Panc1 (cell line): ENCODE measurements around the gene MAML3. TPM values are rescaled to one million over a fixed set of nuclear protein-coding genes. Genes with fewer than 3 reads are reported as not detected.

Experiments
- ATAC-seq: fragments of 200-7000 bp; cut with Tn5 transposase; 2 replicates; pipeline ENCODE4 v1.9.1; 2020; ENCODE audit warnings: mild to moderate bottlenecking, moderate library complexity
- BruUV-seq: library from RNA; stranded (reverse); fragments of 400-500 nt; replicated peaks from 2 replicates; lab custom pipeline; 2021; lab: Mats Ljungman, UMichigan
- CTCF ChIA-PET: fragments of 300-600 bp; sonication (Branson Sonifier 250); formaldehyde crosslinking; loops from one replicate; lab custom pipeline; 2022; ENCODE audit warnings: antibody characterized with exemption; lab: Charles Lee
- POLR2A ChIA-PET: fragments of 300-600 bp; sonication (Branson Sonifier 250); formaldehyde crosslinking; loops from one replicate; lab custom pipeline; 2022; ENCODE audit warnings: antibody characterized with exemption; lab: Charles Lee
- DNase-seq: peaks from one replicate; pipeline ENCODE4 v3.0.0-alpha.2; 2010; ENCODE audit warnings: low read depth, low spot score
- H3K27ac ChIP-seq: 2 replicates; pipeline ENCODE4 v1.5.1; 2011; ENCODE audit warnings: mild to moderate bottlenecking, low read length, inconsistent platforms
- H3K27me3 ChIP-seq: fragments of 200-500 bp; sonication (Bioruptor generic); 2 replicates; pipeline ENCODE4 v1.6.0; 2014; ENCODE audit warnings: low read length, inconsistent platforms; ENCODE audit not compliant: control insufficient read depth, insufficient read depth
- H3K36me3 ChIP-seq: fragments of 200-500 bp; sonication (Bioruptor generic); 2 replicates; pipeline ENCODE4 v1.5.1; 2014; ENCODE audit warnings: inconsistent platforms, mild to moderate bottlenecking, low read length, moderate library complexity; ENCODE audit not compliant: control insufficient read depth, insufficient read depth
- H3K4me1 ChIP-seq: 2 replicates; pipeline ENCODE4 v1.5.1; 2011; ENCODE audit warnings: inconsistent platforms, mild to moderate bottlenecking, low read length, moderate library complexity; ENCODE audit not compliant: control insufficient read depth, insufficient read depth
- H3K4me3 ChIP-seq, 2 experiments: 2 replicates each; pipeline ENCODE4 v1.5.1; 2011 to 2012; ENCODE audit warnings: low read depth in 2 of 2, low read length in 2 of 2, mild to moderate bottlenecking in 2 of 2, inconsistent platforms in 1 of 2, moderate library complexity in 1 of 2
- H3K9me3 ChIP-seq: fragments of 200-500 bp; sonication (Bioruptor generic); 2 replicates; pipeline ENCODE4 v1.5.1; 2014; ENCODE audit warnings: low read depth, mild to moderate bottlenecking, inconsistent platforms, low read length, moderate library complexity; ENCODE audit not compliant: control insufficient read depth, insufficient read depth
- CTCF ChIP-seq: fragments of 450-650 bp; IDR thresholded peaks from 2 replicates; pipeline ENCODE4 v1.5.1; 2017; ENCODE audit warnings: mild to moderate bottlenecking
- POLR2AphosphoS5 ChIP-seq: IDR thresholded peaks from 2 replicates; pipeline ENCODE4 v1.6.1; 2012; ENCODE audit warnings: mild to moderate bottlenecking, low read depth, low read length, moderate library complexity
- SIN3A ChIP-seq: IDR thresholded peaks from 2 replicates; pipeline ENCODE4 v1.6.1; 2012; ENCODE audit warnings: low read depth, mild to moderate bottlenecking, low read length, moderate library complexity, borderline replicate concordance; ENCODE audit not compliant: insufficient read depth
- TCF7L2 ChIP-seq: IDR thresholded peaks from 2 replicates; pipeline ENCODE4 v1.6.1; 2011; ENCODE audit warnings: mild to moderate bottlenecking, low read depth, low read length, inconsistent platforms
- in situ Hi-C: cut with HindIII; loops from 2 replicates; pipeline ENCODE4 v1.10.0; 2016; ENCODE audit warnings: low sequenced_read_pairs, low pct_unique_long_range_greater_than_20kb
- intact Hi-C: fragments of 100-400 bp; cut with micrococcal nuclease; formaldehyde crosslinking; loops from one replicate; pipeline ENCODE4 v1.10.0; 2022; ENCODE audit not compliant: unreplicated experiment
- total RNA-seq: library from RNA; stranded (reverse); gene quantifications from one replicate; pipeline ENCODE4 v1.2.1, GENCODE V29; 2021; ENCODE audit not compliant: unreplicated experiment
- TF ChIP-seq, protein P1 (sequence below), 2 experiments: IDR thresholded peaks; 2 replicates each; pipeline ENCODE4 v1.6.1; 2011 to 2012; ENCODE audit warnings: low read depth in 2 of 2, control low read depth in 1 of 2, low read length in 1 of 2, mild to moderate bottlenecking in 1 of 2, moderate library complexity in 1 of 2; ENCODE audit not compliant: insufficient read depth in 1 of 2

The MAML3 gene
- total RNA-seq, 1 experiment from 2014 or later, result 7.7 TPM

GRCh38 chr4:139890816-139891215 is 263.2 kb downstream of the MAML3 start:
- H3K4me1 ChIP-seq, result peaks cover 12% of the 10 kb centered on the region
- H3K27ac ChIP-seq, result no peak overlapping the region
- intact Hi-C loops, result no loop called here
- CTCF ChIA-PET, result no interaction called here
- DNase-seq (no peak), ATAC-seq (no peak)
- H3K27me3 ChIP-seq, result no peaks in the 10 kb centered on the region
- no peaks in the 10 kb centered on the region for H3K36me3 ChIP-seq
- H3K4me3 ChIP-seq, result no peak overlapping the region
- no peaks in the 10 kb centered on the region for H3K9me3 ChIP-seq
- no TSS peak for BruUV-seq
- POLR2A ChIA-PET, result no interaction called here
- TF ChIP-seq CTCF, result no peak
- in situ Hi-C loops, result no loop called here

- ChIA-PET POLR2A (no interaction called here), CTCF (no interaction called here)
- ATAC-seq (no peak), DNase-seq (no peak)
- intact Hi-C loops, result no loop called here
- TF ChIP-seq POLR2AphosphoS5 (no peak), SIN3A (no peak), TCF7L2 (no peak), CTCF (no peak)
- TF ChIP-seq, protein P1, sequence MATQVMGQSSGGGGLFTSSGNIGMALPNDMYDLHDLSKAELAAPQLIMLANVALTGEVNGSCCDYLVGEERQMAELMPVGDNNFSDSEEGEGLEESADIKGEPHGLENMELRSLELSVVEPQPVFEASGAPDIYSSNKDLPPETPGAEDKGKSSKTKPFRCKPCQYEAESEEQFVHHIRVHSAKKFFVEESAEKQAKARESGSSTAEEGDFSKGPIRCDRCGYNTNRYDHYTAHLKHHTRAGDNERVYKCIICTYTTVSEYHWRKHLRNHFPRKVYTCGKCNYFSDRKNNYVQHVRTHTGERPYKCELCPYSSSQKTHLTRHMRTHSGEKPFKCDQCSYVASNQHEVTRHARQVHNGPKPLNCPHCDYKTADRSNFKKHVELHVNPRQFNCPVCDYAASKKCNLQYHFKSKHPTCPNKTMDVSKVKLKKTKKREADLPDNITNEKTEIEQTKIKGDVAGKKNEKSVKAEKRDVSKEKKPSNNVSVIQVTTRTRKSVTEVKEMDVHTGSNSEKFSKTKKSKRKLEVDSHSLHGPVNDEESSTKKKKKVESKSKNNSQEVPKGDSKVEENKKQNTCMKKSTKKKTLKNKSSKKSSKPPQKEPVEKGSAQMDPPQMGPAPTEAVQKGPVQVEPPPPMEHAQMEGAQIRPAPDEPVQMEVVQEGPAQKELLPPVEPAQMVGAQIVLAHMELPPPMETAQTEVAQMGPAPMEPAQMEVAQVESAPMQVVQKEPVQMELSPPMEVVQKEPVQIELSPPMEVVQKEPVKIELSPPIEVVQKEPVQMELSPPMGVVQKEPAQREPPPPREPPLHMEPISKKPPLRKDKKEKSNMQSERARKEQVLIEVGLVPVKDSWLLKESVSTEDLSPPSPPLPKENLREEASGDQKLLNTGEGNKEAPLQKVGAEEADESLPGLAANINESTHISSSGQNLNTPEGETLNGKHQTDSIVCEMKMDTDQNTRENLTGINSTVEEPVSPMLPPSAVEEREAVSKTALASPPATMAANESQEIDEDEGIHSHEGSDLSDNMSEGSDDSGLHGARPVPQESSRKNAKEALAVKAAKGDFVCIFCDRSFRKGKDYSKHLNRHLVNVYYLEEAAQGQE (IDR thresholded peaks at IDR 0.05; ENCODE audit: insufficient read depth in 1 of 2, low read depth in 2 of 2, low read length in 1 of 2), result no peak
- H3K36me3 ChIP-seq, result no peaks in the 10 kb centered on the region
- H3K27ac ChIP-seq, result no peak overlapping the region
- BruUV-seq, result no TSS peak
- H3K9me3 ChIP-seq, result no peaks in the 10 kb centered on the region
- in situ Hi-C loops, result no loop called here
- no peak overlapping the region for H3K4me3 ChIP-seq
- H3K27me3 ChIP-seq, result no peaks in the 10 kb centered on the region
- peaks cover 12% of the 10 kb centered on the region for H3K4me1 ChIP-seq
These were observed 264.1 kb downstream of the MAML3 start for GRCh38 chr4:139889901-139890300.

DNA sequence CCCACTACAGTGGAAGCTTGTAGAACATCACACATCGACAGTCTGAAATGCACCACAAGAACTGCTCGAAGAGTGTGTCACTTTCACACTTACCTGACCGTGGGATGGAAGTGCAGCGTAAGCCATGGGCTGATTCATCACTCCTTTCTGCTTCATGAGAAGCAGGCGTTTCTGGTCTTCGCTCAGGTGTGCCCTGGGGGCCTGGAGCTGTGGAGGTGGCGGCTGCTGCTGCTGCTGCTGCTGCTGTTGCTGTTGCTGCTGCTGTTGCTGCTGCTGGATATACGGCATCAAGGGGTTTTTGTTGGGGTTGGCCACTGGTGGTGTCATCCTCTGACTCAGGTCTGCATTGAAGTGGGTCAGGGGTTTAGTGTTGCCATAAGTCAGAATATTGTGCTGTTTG is 264.7 kb downstream of the MAML3 start:
- BruUV-seq, result no TSS peak
- ATAC-seq (no peak), DNase-seq (no peak)
- Histone ChIP-seq H3K36me3 (no peaks in the 10 kb centered on the region), H3K27me3 (no peaks in the 10 kb centered on the region), H3K27ac (no peak overlapping the region), H3K4me1 (peaks cover 12% of the 10 kb centered on the region), H3K9me3 (no peaks in the 10 kb centered on the region), H3K4me3 (no peak overlapping the region)
- TF ChIP-seq, protein P1 (IDR thresholded peaks at IDR 0.05; ENCODE audit: insufficient read depth in 1 of 2, low read depth in 2 of 2, low read length in 1 of 2), result no peak
- TF ChIP-seq SIN3A (no peak), POLR2AphosphoS5 (no peak), CTCF (no peak), TCF7L2 (no peak)
- POLR2A ChIA-PET, result no interaction called here
- CTCF ChIA-PET, result no interaction called here
- in situ Hi-C loops, result no loop called here
- intact Hi-C loops, result no loop called here
